Keratinocyte (primary cell): ENCODE measurements around the gene PRKCZ.

ENCODE experiments used
- CTCF ChIP-seq, 3 experiments: IDR thresholded peaks in 1 of 3; conservative IDR thresholded peaks in 1 of 3; optimal IDR thresholded peaks in 1 of 3; 2 replicates in 2 of 3; 3 replicates in 1 of 3; pipeline versions ENCODE3 to v1.5.1; 2011; ENCODE audit warnings: low read length in 3 of 3, mild to moderate bottlenecking in 3 of 3, moderate library complexity in 2 of 3, control low read depth in 1 of 3, inconsistent platforms in 1 of 3; ENCODE audit not compliant: insufficient read depth in 2 of 3; ENCODE audit errors: extremely low read depth in 1 of 3
- EZH2 ChIP-seq: IDR thresholded peaks from one replicate; pipeline ENCODE4 v1.6.1; 2012; ENCODE audit warnings: inconsistent platforms, mild to moderate bottlenecking, low read length, moderate library complexity

GRCh38 chr1:2177946-2178538 is 127.8 kb downstream of the PRKCZ start:
- TF ChIP-seq EZH2 (no peak), CTCF (optimal IDR thresholded peaks at IDR 0.05 in 1 of 3, IDR thresholded peaks at IDR 0.05 in 1 of 3, conservative IDR thresholded peaks at IDR 0.05 in 1 of 3; ENCODE audit: extremely low read depth in 1 of 3, insufficient read depth in 2 of 3, low read length in 3 of 3) (no peak)
